OCI-LY3 (cell line): ENCODE results near the gene MED8.

Experiments used
- H2AFZ ChIP-seq: fragments of 200-600, 300-600 bp; shearing (Covaris generic); 2 replicates; pipeline ENCODE4 v1.6.0; 2014; ENCODE audit warnings: antibody characterized with exemption, low read depth, low read length
- H3K27ac ChIP-seq: fragments of 200-600, 300-600 bp; sonication (generic); 2 replicates; pipeline ENCODE4 v1.5.1; 2014; ENCODE audit warnings: mild to moderate bottlenecking, low read length, moderate library complexity, mixed read lengths
- H3K27me3 ChIP-seq: fragments of 200-600, 300-600 bp; sonication (generic); 2 replicates; pipeline ENCODE4 v1.6.1; 2014; ENCODE audit warnings: low read depth, low read length, mixed read lengths
- H3K36me3 ChIP-seq: fragments of 200-600, 300-600 bp; sonication (generic); replicated peaks from 2 replicates; pipeline ENCODE3; 2014; ENCODE audit warnings: low read depth, low read length, mixed read lengths
- H3K4me1 ChIP-seq: fragments of 300-600, 200-600 bp; sonication (generic); 2 replicates; pipeline ENCODE4 v1.6.1; 2014; ENCODE audit warnings: low read length, mixed read lengths
- H3K4me2 ChIP-seq: fragments of 200-600, 300-600 bp; sonication (generic); 2 replicates; pipeline ENCODE4 v1.6.1; 2014; ENCODE audit warnings: low read length, mixed read lengths
- H3K4me3 ChIP-seq: fragments of 300-600, 200-600 bp; sonication (generic); 2 replicates; pipeline ENCODE4 v1.5.1; 2014; ENCODE audit warnings: antibody characterized with exemption, mild to moderate bottlenecking, low read length, moderate library complexity
- H3K79me2 ChIP-seq: fragments of 300-600, 200-600 bp; shearing (Covaris generic); 2 replicates; pipeline ENCODE4 v1.6.1; 2014; ENCODE audit warnings: mild to moderate bottlenecking, low read length, mixed read lengths
- H3K9ac ChIP-seq: fragments of 300-600, 200-600 bp; shearing (Covaris generic); 2 replicates; pipeline ENCODE4 v1.6.0; 2014; ENCODE audit warnings: mild to moderate bottlenecking, low read length, moderate library complexity
- H3K9me3 ChIP-seq: fragments of 200-600, 300-600 bp; shearing (Covaris generic); 2 replicates; pipeline ENCODE4 v1.6.1; 2014; ENCODE audit warnings: low read length, mixed read lengths; ENCODE audit not compliant: insufficient read depth
- H4K20me1 ChIP-seq: fragments of 200-600, 300-600 bp; sonication (generic); 2 replicates; pipeline ENCODE4 v1.6.1; 2016; ENCODE audit warnings: low read length, mixed read lengths; ENCODE audit not compliant: insufficient read depth
- EZH2phosphoT487 ChIP-seq: fragments of 200-600 bp; shearing (Covaris generic); IDR thresholded peaks from 2 replicates; pipeline ENCODE4 v1.6.1; 2018; ENCODE audit warnings: antibody characterized with exemption, mixed run types, low read depth
- TF ChIP-seq, protein P1 (sequence below): fragments of 200-600, 300-600 bp; sonication (generic); IDR thresholded peaks from 2 replicates; pipeline ENCODE4 v1.5.1; 2014; ENCODE audit warnings: antibody characterized with exemption, low read length, low read depth

MED8 gene

GRCh38 chr1:43398227-43398626, 8.6 kb upstream of the MED8 start:
- H3K4me3 ChIP-seq: no peak overlapping the region
- TF ChIP-seq EZH2phosphoT487: no peak
- TF ChIP-seq, protein P1, sequence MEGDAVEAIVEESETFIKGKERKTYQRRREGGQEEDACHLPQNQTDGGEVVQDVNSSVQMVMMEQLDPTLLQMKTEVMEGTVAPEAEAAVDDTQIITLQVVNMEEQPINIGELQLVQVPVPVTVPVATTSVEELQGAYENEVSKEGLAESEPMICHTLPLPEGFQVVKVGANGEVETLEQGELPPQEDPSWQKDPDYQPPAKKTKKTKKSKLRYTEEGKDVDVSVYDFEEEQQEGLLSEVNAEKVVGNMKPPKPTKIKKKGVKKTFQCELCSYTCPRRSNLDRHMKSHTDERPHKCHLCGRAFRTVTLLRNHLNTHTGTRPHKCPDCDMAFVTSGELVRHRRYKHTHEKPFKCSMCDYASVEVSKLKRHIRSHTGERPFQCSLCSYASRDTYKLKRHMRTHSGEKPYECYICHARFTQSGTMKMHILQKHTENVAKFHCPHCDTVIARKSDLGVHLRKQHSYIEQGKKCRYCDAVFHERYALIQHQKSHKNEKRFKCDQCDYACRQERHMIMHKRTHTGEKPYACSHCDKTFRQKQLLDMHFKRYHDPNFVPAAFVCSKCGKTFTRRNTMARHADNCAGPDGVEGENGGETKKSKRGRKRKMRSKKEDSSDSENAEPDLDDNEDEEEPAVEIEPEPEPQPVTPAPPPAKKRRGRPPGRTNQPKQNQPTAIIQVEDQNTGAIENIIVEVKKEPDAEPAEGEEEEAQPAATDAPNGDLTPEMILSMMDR: no peak
- no peak overlapping the region for H3K9ac ChIP-seq
- no peaks in the 10 kb centered on the region for H3K9me3 ChIP-seq
- H3K79me2 ChIP-seq: no peaks in the 10 kb centered on the region
- no peak overlapping the region for H2AFZ ChIP-seq
- no peaks in the 10 kb centered on the region for H3K36me3 ChIP-seq
- no peaks in the 10 kb centered on the region for H4K20me1 ChIP-seq
- no peak overlapping the region for H3K27ac ChIP-seq
- no peaks in the 10 kb centered on the region for H3K4me1 ChIP-seq
- H3K4me2 ChIP-seq: no peak overlapping the region
- no peaks in the 10 kb centered on the region for H3K27me3 ChIP-seq

DNA sequence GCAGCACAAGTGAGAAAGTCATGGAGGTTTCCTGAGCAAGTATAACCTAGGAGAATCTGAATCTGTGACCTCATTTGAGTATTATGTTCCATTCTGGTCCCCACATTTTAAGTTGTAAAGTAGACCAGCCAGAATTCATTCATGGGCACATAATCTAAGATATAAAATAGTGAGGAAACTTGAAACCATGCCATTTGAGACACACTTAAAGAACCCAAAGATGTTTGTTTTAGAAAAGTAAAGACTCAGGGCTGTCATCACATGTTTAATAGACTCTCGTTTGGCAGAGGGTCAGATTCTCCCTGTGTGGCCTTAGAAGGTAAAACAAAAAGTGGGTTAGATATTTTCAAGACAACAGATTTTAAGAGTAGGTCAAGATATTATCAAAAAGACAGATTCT, 6.5 kb upstream of the MED8 start:
- Histone ChIP-seq H3K79me2 (peaks cover 4% of the 10 kb centered on the region; the same call in 1 of the 2 replicates), H3K27ac (no peak overlapping the region), H3K4me3 (no peak overlapping the region)

GRCh38 chr1:43395523-43395922, 5.9 kb upstream of the MED8 start:
- peaks cover 9% of the 10 kb centered on the region for H3K79me2 ChIP-seq
- no peak overlapping the region for H3K4me2 ChIP-seq
- no peaks in the 10 kb centered on the region for H3K36me3 ChIP-seq
- no peak for TF ChIP-seq EZH2phosphoT487
- TF ChIP-seq, protein P1: no peak
- no peaks in the 10 kb centered on the region for H3K9me3 ChIP-seq
- H3K27ac ChIP-seq: no peak overlapping the region
- no peak overlapping the region for H2AFZ ChIP-seq
- no peaks in the 10 kb centered on the region for H3K27me3 ChIP-seq
- peaks cover 5% of the 10 kb centered on the region for H3K4me1 ChIP-seq
- H3K4me3 ChIP-seq: no peak overlapping the region
- H3K9ac ChIP-seq: no peak overlapping the region
- H4K20me1 ChIP-seq: no peaks in the 10 kb centered on the region

More for the DNA sequence above, 6.5 kb upstream of the MED8 start:
- TF ChIP-seq EZH2phosphoT487: no peak
- TF ChIP-seq, protein P1: no peak
- H3K4me1 ChIP-seq: no peaks in the 10 kb centered on the region
- no peak overlapping the region for H2AFZ ChIP-seq
- H3K9ac ChIP-seq: no peak overlapping the region
- no peak overlapping the region for H3K4me2 ChIP-seq
- H3K27me3 ChIP-seq: no peaks in the 10 kb centered on the region
- H4K20me1 ChIP-seq: no peaks in the 10 kb centered on the region
- no peaks in the 10 kb centered on the region for H3K36me3 ChIP-seq
- no peaks in the 10 kb centered on the region for H3K9me3 ChIP-seq

GRCh38 chr1:43392702-43393101, 3.1 kb upstream of the MED8 start:
- H3K79me2 ChIP-seq: peaks cover 34% of the 10 kb centered on the region
- no peak overlapping the region for H2AFZ ChIP-seq

More at GRCh38 chr1:43392702-43393101, 3.1 kb upstream of the MED8 start:
- Histone ChIP-seq H3K27ac (no peak overlapping the region), H3K4me3 (no peak overlapping the region), H3K36me3 (no peaks in the 10 kb centered on the region), H3K4me1 (peaks cover 11% of the 10 kb centered on the region), H4K20me1 (no peaks in the 10 kb centered on the region), H3K4me2 (no peak overlapping the region), H3K9ac (no peak overlapping the region), H3K27me3 (no peaks in the 10 kb centered on the region), H3K9me3 (no peaks in the 10 kb centered on the region)
- no peak for TF ChIP-seq EZH2phosphoT487
